K562 (cell line): ENCODE data around the gene MDK. TPM values are rescaled to one million over a fixed set of nuclear protein-coding genes. Genes with fewer than 3 reads are reported as not detected.

ENCODE experiments used
- BHLHE40 ChIP-seq: IDR thresholded peaks from 2 replicates; pipeline ENCODE4 v1.6.1; 2011; ENCODE audit warnings: low read length, improper control_type of control experiment
- CBX8 ChIP-seq: fragments of 200-600 bp; sonication (generic); IDR thresholded peaks from 2 replicates; pipeline ENCODE4 v1.6.1; 2012; ENCODE audit warnings: borderline replicate concordance, mixed run types, low read depth, mild to moderate bottlenecking, moderate library complexity, mixed read lengths, low read length, control low read depth, inconsistent platforms; ENCODE audit not compliant: poor library complexity, severe bottlenecking; ENCODE audit errors: extremely low read depth
- CREB3L1 ChIP-seq: fragments of 450-650 bp; IDR thresholded peaks from 2 replicates; pipeline ENCODE4 v1.6.1; 2014; ENCODE audit warnings: low read depth, mild to moderate bottlenecking, moderate library complexity, borderline replicate concordance
- CTCF ChIP-seq, 3 experiments: IDR thresholded peaks in 2 of 3; conservative IDR thresholded peaks in 1 of 3; 2 replicates each; pipeline ENCODE4 v1.5.1; 2011 to 2012; ENCODE audit warnings: low read length in 3 of 3, mild to moderate bottlenecking in 3 of 3, control low read depth in 2 of 3, improper control_type of control experiment in 1 of 3, inconsistent platforms in 1 of 3, low read depth in 1 of 3, mixed read lengths in 1 of 3, moderate library complexity in 1 of 3; ENCODE audit not compliant: insufficient read depth in 2 of 3
- EGR1 ChIP-seq: fragments of 450-650 bp; conservative IDR thresholded peaks from 2 replicates; pipeline ENCODE4 v1.6.1; 2017; ENCODE audit warnings: mild to moderate bottlenecking
- ELF2 ChIP-seq: fragments of 250-450 bp; sonication (Bioruptor Pico); IDR thresholded peaks from 2 replicates; pipeline ENCODE4 v1.5.0; 2021; ENCODE audit warnings: mild to moderate bottlenecking
- L3MBTL2 ChIP-seq: fragments of 450-650 bp; IDR thresholded peaks from 2 replicates; pipeline ENCODE4 v1.6.1; 2016; ENCODE audit warnings: mild to moderate bottlenecking, moderate library complexity
- MXD1 ChIP-seq: fragments of 250-450 bp; sonication (Bioruptor Pico); IDR thresholded peaks from 2 replicates; pipeline ENCODE4 v1.8.0; 2021; ENCODE audit warnings: borderline replicate concordance, mild to moderate bottlenecking, moderate library complexity; ENCODE audit not compliant: poor library complexity, severe bottlenecking
- MYNN ChIP-seq, 2 experiments: sonication (generic); formaldehyde crosslinking in 1 of 2; IDR thresholded peaks; 2 replicates each; pipeline versions ENCODE4 v1.5.0 to v1.6.1; 2016 to 2020; ENCODE audit warnings: antibody characterized with exemption in 1 of 2, missing genetic modification reagents in 1 of 2
- PHF8 ChIP-seq: fragments of 200-600 bp; sonication (generic); IDR thresholded peaks from 2 replicates; pipeline ENCODE4 v1.6.1; 2012; ENCODE audit warnings: mixed run types, mild to moderate bottlenecking, inconsistent platforms, low read length, moderate library complexity, borderline replicate concordance
- SAFB ChIP-seq: fragments of 200-400 bp; formaldehyde crosslinking; IDR thresholded peaks from 2 replicates; pipeline ENCODE4 v1.6.1; 2017; ENCODE audit warnings: low read depth, low read length, borderline replicate concordance
- SIN3A ChIP-seq, 2 experiments: fragments of 150-350 bp in 1 of 2; IDR thresholded peaks; 2 replicates each; pipeline ENCODE4 v1.6.1; 2011 to 2016; ENCODE audit warnings: borderline replicate concordance in 2 of 2, low read depth in 2 of 2, low read length in 2 of 2, mild to moderate bottlenecking in 2 of 2, moderate library complexity in 2 of 2; ENCODE audit not compliant: control insufficient read depth in 1 of 2
- SMAD2 ChIP-seq: fragments of 150-350 bp; IDR thresholded peaks from 2 replicates; pipeline ENCODE4 v1.6.1; 2014; ENCODE audit warnings: low read depth, mild to moderate bottlenecking, low read length
- SMC3 ChIP-seq: conservative IDR thresholded peaks from 2 replicates; pipeline ENCODE4 v1.6.1; 2011; ENCODE audit warnings: low read depth, low read length, improper control_type of control experiment; ENCODE audit not compliant: insufficient read depth
- ZBTB1 ChIP-seq: sonication (generic); formaldehyde crosslinking; IDR thresholded peaks from 2 replicates; pipeline ENCODE4 v1.8.1; 2023; ENCODE audit warnings: missing genetic modification reagents, low read depth, mild to moderate bottlenecking, borderline replicate concordance
- ZFP91 ChIP-seq: sonication (generic); formaldehyde crosslinking; IDR thresholded peaks from 2 replicates; pipeline ENCODE4 v1.8.0; 2022; ENCODE audit warnings: mild to moderate bottlenecking, missing genetic modification reagents
- ZNF586 ChIP-seq: fragments of 450-650 bp; formaldehyde crosslinking; conservative IDR thresholded peaks from 2 replicates; pipeline ENCODE4 v1.4.0; 2020; ENCODE audit warnings: mild to moderate bottlenecking, moderate library complexity
- polyA plus RNA-seq, 8 experiments: library from polyadenylated mRNA; depleted of rRNA in 4 of 8; stranded (reverse) in 5 of 8; unstranded in 3 of 8; fragments of >200 nt; fragmentation: Nextera tagmentation in 2 of 8; fragmentation: Illumina TruSeq in 1 of 8; extraction: Ambion mirVana in 2 of 8; extraction: Trizol in 1 of 8; gene quantifications; 2 replicates each; pipeline versions ENCODE4 v1.2.1 to v1.2.3, GENCODE V29; 2011 to 2014; ENCODE audit warnings: inconsistent platforms in 1 of 8, missing spikeins in 1 of 8
- total RNA-seq, 7 experiments: library from RNA; depleted of rRNA in 6 of 7; stranded (reverse); fragments of >200 nt in 6 of 7; fragmentation: Illumina TruSeq in 2 of 7; extraction: Trizol in 2 of 7; gene quantifications; 2 replicates each; pipeline versions ENCODE4 v1.2.1 to v1.2.3, GENCODE V29; 2011 to 2021; ENCODE audit warnings: low replicate concordance in 1 of 7

Gene MDK
- total and polyA plus RNA-seq, 9 of the 15 experiments (the other 6 are each of a cell fraction or from before 2014, with no cell fraction given), result 20.7 to 700 (median 350) TPM

GRCh38 chr11:46389450-46390330 is 8.2 kb downstream of the MDK start (continued):
- peak; percentile 77 for TF ChIP-seq SAFB
- TF ChIP-seq SIN3A (IDR thresholded peaks at IDR 0.05; ENCODE audit: borderline replicate concordance in 2 of 2, control insufficient read depth in 1 of 2, low read depth in 2 of 2, low read length in 2 of 2), result 0 out of 4 replicates have a peak, but pooled peaks of 1 of the 2 experiments have one; percentile 25
- no peak for TF ChIP-seq SMAD2
- peak; percentile 54 for TF ChIP-seq BHLHE40
- peak; percentile 78 to 90 (median 86) for TF ChIP-seq CTCF (IDR thresholded peaks at IDR 0.05 in 2 of 3, conservative IDR thresholded peaks at IDR 0.05 in 1 of 3; ENCODE audit: insufficient read depth in 2 of 3, low read depth in 1 of 3, low read length in 3 of 3)
- no peak for TF ChIP-seq CREB3L1
- peak; percentile 83 for TF ChIP-seq EGR1
- no peak for TF ChIP-seq MXD1 (CRISPR knock-in tag)
- peak; percentile 62; the same call in 1 of the 2 replicates for TF ChIP-seq MYNN (IDR thresholded peaks at IDR 0.05)
- no peak for TF ChIP-seq MYNN (CRISPR knock-in tag; IDR thresholded peaks at IDR 0.05)
- TF ChIP-seq CBX8, result no peak
- TF ChIP-seq PHF8, result no peak
- TF ChIP-seq SMC3, result peak; percentile 69
- TF ChIP-seq L3MBTL2, result peak; percentile 10; the same call in 1 of the 2 replicates
- TF ChIP-seq ZNF586, result no peak
- no peak for TF ChIP-seq ELF2 (CRISPR knock-in tag)
- no peak for TF ChIP-seq ZBTB1 (CRISPR knock-in tag)
- 0 out of 2 replicates have a peak, but pooled peaks have one; percentile 18 for TF ChIP-seq ZFP91 (CRISPR knock-in tag)
